HCT116 (cell line): ENCODE results near the gene GOLM1. TPM values are rescaled to one million over a fixed set of nuclear protein-coding genes. Genes with fewer than 3 reads are reported as not detected.

Experiments
- ATAC-seq: fragments of 200-7000 bp; cut with Tn5 transposase; 2 replicates; pipeline ENCODE4 v1.9.1; 2020; ENCODE audit warnings: mild to moderate bottlenecking, moderate library complexity
- BruUV-seq: library from RNA; stranded (reverse); fragments of 400-500 nt; replicated peaks from 2 replicates; lab custom pipeline; 2021; lab: Mats Ljungman, UMichigan
- CTCF ChIA-PET: fragments of 300-600 bp; sonication (Branson Sonifier 250); formaldehyde crosslinking; loops from one replicate; lab custom pipeline; 2021; ENCODE audit warnings: antibody characterized with exemption; lab: Charles Lee
- POLR2A ChIA-PET: fragments of 300-600, 350-600 bp; sonication (Branson Sonifier 250); formaldehyde crosslinking; loops from one replicate; lab custom pipeline; 2021; ENCODE audit warnings: antibody characterized with exemption; lab: Charles Lee
- RAD21 ChIA-PET, 2 experiments: fragments of 300-600 bp; sonication (Branson Sonifier 250); formaldehyde crosslinking; loops; one replicate each; lab custom pipeline; 2023; ENCODE audit warnings: low total read pairs in 2 of 2; ENCODE audit not compliant: uncharacterized antibody in 2 of 2, unreplicated experiment in 2 of 2, low non-redundant PET in 1 of 2; lab: Charles Lee
- DNase-seq: peaks from one replicate; pipeline ENCODE4 v3.0.0-alpha.2; 2010; ENCODE audit warnings: low read depth, low spot score
- H2AFZ ChIP-seq: fragments of 200-600 bp; shearing (Covaris generic), sonication (generic); 2 replicates; pipeline ENCODE4 v1.6.1; 2017; ENCODE audit warnings: low read depth, mixed run types, mixed read lengths, antibody characterized with exemption, low read length; ENCODE audit not compliant: poor library complexity, severe bottlenecking
- H3K27ac ChIP-seq: 2 replicates; pipeline ENCODE4 v1.5.1; 2012; ENCODE audit warnings: low read depth, low read length
- H3K27me3 ChIP-seq: fragments of 200-600 bp; sonication (generic); 2 replicates; pipeline ENCODE4 v1.6.1; 2016; ENCODE audit warnings: mixed run types, low read length, mixed read lengths; ENCODE audit not compliant: insufficient read depth
- H3K36me3 ChIP-seq, 2 experiments: fragments of 200-500 bp in 1 of 2; fragments of 200-600 bp in 1 of 2; sonication (Bioruptor generic) in 1 of 2; sonication (generic) in 1 of 2; 2 replicates each; pipeline versions ENCODE4 v1.5.1 to v1.6.1; 2014 to 2016; ENCODE audit warnings: low read length in 2 of 2, inconsistent platforms in 1 of 2, mixed read lengths in 1 of 2, mixed run types in 1 of 2; ENCODE audit not compliant: insufficient read depth in 2 of 2, control insufficient read depth in 1 of 2
- H3K4me1 ChIP-seq, 2 experiments: fragments of 200-600 bp in 1 of 2; sonication (generic) in 1 of 2; 2 replicates each; pipeline versions ENCODE4 v1.5.1 to v1.6.1; 2012 to 2017; ENCODE audit warnings: low read length in 2 of 2, inconsistent platforms in 1 of 2, mild to moderate bottlenecking in 1 of 2, mixed read lengths in 1 of 2, mixed run types in 1 of 2, moderate library complexity in 1 of 2; ENCODE audit not compliant: insufficient read depth in 2 of 2, control insufficient read depth in 1 of 2
- H3K4me2 ChIP-seq: fragments of 200-600 bp; sonication (generic); 2 replicates; pipeline ENCODE4 v1.6.1; 2017; ENCODE audit warnings: mixed run types, low read length, mixed read lengths
- H3K4me3 ChIP-seq, 2 experiments: fragments of 200-600 bp in 1 of 2; sonication (generic) in 1 of 2; replicated peaks in 1 of 2; 2 replicates each; pipeline ENCODE4 v1.5.1; 2011 to 2016; ENCODE audit warnings: low read length in 2 of 2, control low read depth in 1 of 2, low read depth in 1 of 2, mild to moderate bottlenecking in 1 of 2, mixed read lengths in 1 of 2, mixed run types in 1 of 2
- H3K79me2 ChIP-seq: fragments of 200-600 bp; sonication (generic); 2 replicates; pipeline ENCODE4 v1.6.1; 2017; ENCODE audit warnings: mild to moderate bottlenecking, mixed run types, low read length, moderate library complexity, mixed read lengths; ENCODE audit not compliant: insufficient read depth
- H3K9ac ChIP-seq: fragments of 200-600 bp; sonication (generic); 2 replicates; pipeline ENCODE4 v1.6.1; 2016; ENCODE audit warnings: low read length, mixed read lengths
- H3K9me2 ChIP-seq: fragments of 200-600 bp; sonication (generic), shearing (Covaris generic); 2 replicates; pipeline ENCODE4 v1.6.1; 2017; ENCODE audit warnings: mixed run types, mild to moderate bottlenecking, moderate library complexity; ENCODE audit not compliant: insufficient read depth
- H3K9me3 ChIP-seq, 2 experiments: fragments of 200-500 bp in 1 of 2; fragments of 200-600 bp in 1 of 2; sonication (Bioruptor generic) in 1 of 2; sonication (generic) in 1 of 2; 2 replicates each; pipeline ENCODE4 v1.6.1; 2014 to 2017; ENCODE audit warnings: low read length in 2 of 2, mixed read lengths in 2 of 2, inconsistent platforms in 1 of 2, low read depth in 1 of 2, mild to moderate bottlenecking in 1 of 2, mixed run types in 1 of 2, moderate library complexity in 1 of 2; ENCODE audit not compliant: control insufficient read depth in 1 of 2, insufficient read depth in 1 of 2
- H4K20me1 ChIP-seq: fragments of 200-600 bp; sonication (generic), shearing (Covaris generic); 2 replicates; pipeline ENCODE4 v1.6.1; 2017; ENCODE audit warnings: mixed run types, mild to moderate bottlenecking, moderate library complexity; ENCODE audit not compliant: insufficient read depth
- ATF3 ChIP-seq: IDR thresholded peaks from 2 replicates; pipeline ENCODE4 v1.6.1; 2012
- CTCF ChIP-seq, 3 experiments: fragments of 200-600 bp in 1 of 3; sonication (generic) in 1 of 3; IDR thresholded peaks in 2 of 3; conservative IDR thresholded peaks in 1 of 3; 2 replicates each; pipeline ENCODE4 v1.5.1; 2012 to 2017; ENCODE audit warnings: low read depth in 2 of 3, low read length in 2 of 3, antibody characterized with exemption in 1 of 3, borderline replicate concordance in 1 of 3, control low read depth in 1 of 3, mild to moderate bottlenecking in 1 of 3, mixed read lengths in 1 of 3, mixed run types in 1 of 3, moderate library complexity in 1 of 3; ENCODE audit not compliant: insufficient read depth in 1 of 3
- ELF1 ChIP-seq: IDR thresholded peaks from 2 replicates; pipeline ENCODE4 v1.6.1; 2012; ENCODE audit warnings: low read depth, borderline replicate concordance
- EZH2 ChIP-seq: fragments of 200-600 bp; sonication (generic); IDR thresholded peaks from 2 replicates; pipeline ENCODE4 v1.6.1; 2017; ENCODE audit warnings: antibody characterized with exemption, mixed run types
- EZH2phosphoT487 ChIP-seq: fragments of 200-600 bp; IDR thresholded peaks from 2 replicates; pipeline ENCODE4 v1.6.1; 2018; ENCODE audit warnings: antibody characterized with exemption, borderline replicate concordance
- FOSL1 ChIP-seq: IDR thresholded peaks from 2 replicates; pipeline ENCODE4 v1.6.1; 2012; ENCODE audit warnings: low read depth
- MAX ChIP-seq: IDR thresholded peaks from 2 replicates; pipeline ENCODE4 v1.6.1; 2012
- POLR2A ChIP-seq: IDR thresholded peaks from 2 replicates; pipeline ENCODE4 v1.7.0; 2011; ENCODE audit warnings: borderline replicate concordance; ENCODE audit not compliant: insufficient read depth, insufficient read length; ENCODE audit errors: extremely low read depth
- RAD21 ChIP-seq: IDR thresholded peaks from 2 replicates; pipeline ENCODE4 v1.6.1; 2012; ENCODE audit warnings: low read depth, mild to moderate bottlenecking
- REST ChIP-seq: IDR thresholded peaks from 2 replicates; pipeline ENCODE4 v1.6.1; 2012; ENCODE audit warnings: low read depth
- SIN3A ChIP-seq: IDR thresholded peaks from 2 replicates; pipeline ENCODE4 v1.6.1; 2012; ENCODE audit warnings: low read depth
- SP1 ChIP-seq: IDR thresholded peaks from 2 replicates; pipeline ENCODE4 v1.6.1; 2012; ENCODE audit warnings: low read depth
- SRF ChIP-seq: IDR thresholded peaks from 2 replicates; pipeline ENCODE4 v1.6.1; 2012; ENCODE audit warnings: low read depth
- TCF7L2 ChIP-seq: IDR thresholded peaks from 2 replicates; pipeline ENCODE4 v1.7.0; 2011; ENCODE audit warnings: borderline replicate concordance, inconsistent platforms; ENCODE audit not compliant: insufficient read depth, insufficient read length; ENCODE audit errors: extremely low read depth
- YY1 ChIP-seq: IDR thresholded peaks from 2 replicates; pipeline ENCODE4 v1.6.1; 2011; ENCODE audit warnings: low read length, low read depth, moderate library complexity, mild to moderate bottlenecking; ENCODE audit not compliant: insufficient replicate concordance; ENCODE audit errors: extremely low read depth
- ZFX ChIP-seq: fragments of 450-650 bp; IDR thresholded peaks from 2 replicates; pipeline ENCODE4 v1.6.1; 2017
- ZNF274 ChIP-seq: fragments of 200-500 bp; sonication (Bioruptor generic); IDR thresholded peaks from 2 replicates; pipeline ENCODE4 v1.6.1; 2014; ENCODE audit warnings: mild to moderate bottlenecking, low read depth, low read length, inconsistent platforms
- intact Hi-C: fragments of 100-400 bp; cut with micrococcal nuclease; formaldehyde crosslinking; loops from 2 replicates; pipeline ENCODE4 v1.10.0; 2022
- total RNA-seq: library from RNA; stranded (reverse); gene quantifications from one replicate; pipeline ENCODE4 v1.2.1, GENCODE V29; 2021; ENCODE audit not compliant: unreplicated experiment

Gene GOLM1
- total RNA-seq, 1 experiment from 2014 or later = 69.8 TPM

GRCh38 chr9:85994191-85994590 lies 105.2 kb downstream of the GOLM1 start:
- Histone ChIP-seq H3K36me3 (peaks cover 0 to 5% of the 10 kb centered on the region in 2 experiments; a peak in 1 of 4 replicates), H3K9ac (no peak overlapping the region), H3K27ac (no peak overlapping the region), H3K9me3 (no peaks in the 10 kb centered on the region), H4K20me1 (no peaks in the 10 kb centered on the region; the same call in 1 of the 2 replicates), H3K27me3 (no peaks in the 10 kb centered on the region), H3K4me1 (no peaks in the 10 kb centered on the region), H3K9me2 (no peaks in the 10 kb centered on the region), H3K79me2 (peaks cover 5% of the 10 kb centered on the region; the same call in 1 of the 2 replicates), H3K4me2 (no peak overlapping the region), H3K4me3 (no peak overlapping the region), H2AFZ (no peak overlapping the region)
- ATAC-seq (no peak), DNase-seq (no peak)
- ChIA-PET CTCF (no interaction called here), POLR2A (no interaction called here), RAD21 (no interaction called here)
- TF ChIP-seq FOSL1 (no peak), YY1 (no peak), SP1 (no peak), ATF3 (no peak), ELF1 (no peak), SIN3A (no peak), EZH2phosphoT487 (no peak), TCF7L2 (no peak), EZH2 (no peak), ZNF274 (no peak), RAD21 (no peak), CTCF (IDR thresholded peaks at IDR 0.05 in 2 of 3, conservative IDR thresholded peaks at IDR 0.05 in 1 of 3; ENCODE audit: borderline replicate concordance in 1 of 3, insufficient read depth in 1 of 3, low read depth in 2 of 3, low read length in 2 of 3) (no peak), REST (no peak), ZFX (no peak), MAX (no peak), POLR2A (no peak), SRF (no peak)
- intact Hi-C loops = no loop called here
- no TSS peak for BruUV-seq
